Right atrium auricular region (tissue), 2 donors: ENCODE results near the gene ARNT2. TPM values are rescaled to one million over a fixed set of nuclear protein-coding genes. Genes with fewer than 3 reads are reported as not detected.

Experiments used
- DNase-seq: peaks from one replicate; pipeline ENCODE4 v3.0.0-alpha.2; 2019; ENCODE audit warnings: low spot score
- H3K27ac ChIP-seq, 2 donors: fragments of 200-600 bp; sonication (generic); 1 replicate in 1 of 2; 2 replicates in 1 of 2; pipeline ENCODE4 v1.5.1; 2016 to 2019
- H3K27me3 ChIP-seq, 2 donors: fragments of 200-600 bp; sonication (generic); one replicate each; pipeline versions ENCODE4 v1.5.1 to v1.6.0; 2017 to 2019
- H3K36me3 ChIP-seq: fragments of 200-600 bp; sonication (generic); one replicate; pipeline ENCODE4 v1.5.1; 2016
- H3K4me1 ChIP-seq, 2 donors: fragments of 200-600 bp; sonication (generic); one replicate each; pipeline versions ENCODE4 v1.5.1 to v1.6.0; 2017 to 2019
- H3K4me3 ChIP-seq, 2 donors: fragments of 200-600 bp; sonication (generic); 1 replicate in 1 of 2; 2 replicates in 1 of 2; pipeline ENCODE4 v1.5.1; 2017 to 2019; ENCODE audit warnings: mild to moderate bottlenecking in 1 of 2, moderate library complexity in 1 of 2
- H3K9me3 ChIP-seq, 2 donors: fragments of 200-600 bp; sonication (generic); one replicate each; pipeline ENCODE4 v1.5.1; 2019
- total RNA-seq, 2 donors: library from RNA; depleted of rRNA; stranded (reverse); fragments of >200 nt; gene quantifications; one replicate each; pipeline ENCODE4 v1.1.0, GENCODE V29; 2016
- TF ChIP-seq, protein P1 (sequence below), 2 donors: fragments of 200-600 bp; sonication (generic); IDR thresholded peaks; one replicate each; pipeline ENCODE4 v1.5.1; 2019; ENCODE audit warnings: antibody characterized with exemption in 2 of 2

Gene ARNT2
- total RNA-seq, 2 donors from 2014 or later, result 4.8 to 8.4 TPM

DNA sequence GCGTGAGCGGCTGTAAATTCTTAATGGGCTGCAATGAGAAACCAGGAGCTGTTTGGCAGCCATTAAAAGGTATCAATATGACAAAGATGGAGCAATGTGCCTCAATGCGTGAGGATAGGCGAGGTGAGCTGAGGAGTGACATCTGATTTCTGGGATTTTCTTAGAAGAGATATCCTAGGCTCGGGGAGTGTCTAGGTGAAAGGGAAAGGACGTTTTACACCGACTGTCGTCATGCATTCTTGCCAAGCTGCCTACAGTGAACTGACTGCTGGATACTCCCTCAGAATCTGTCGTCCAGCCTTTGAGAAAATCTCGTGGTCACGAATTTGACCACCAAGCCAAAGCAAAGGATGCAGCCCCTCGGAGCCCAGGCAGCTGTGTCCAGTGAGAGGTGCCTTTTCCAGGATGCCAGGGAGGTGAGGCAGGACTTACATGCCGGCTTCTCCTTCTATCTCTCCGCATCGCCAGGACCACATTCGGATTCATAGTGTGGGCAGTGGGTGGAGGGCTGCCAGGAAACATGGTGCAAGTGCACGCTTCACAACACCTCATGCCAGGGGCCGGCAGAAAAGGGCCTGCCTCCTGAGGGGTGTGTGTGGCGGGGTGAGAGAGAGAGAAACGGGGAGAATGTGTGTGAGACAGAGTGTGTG is 210.7 kb downstream of the ARNT2 start:
- Histone ChIP-seq H3K36me3 (no peaks in the 10 kb centered on the region), H3K27me3 (no peaks in the 10 kb centered on the region), H3K4me3 (no peak overlapping the region), H3K9me3 (no peaks in the 10 kb centered on the region), H3K4me1 (peaks cover 2 to 11% of the 10 kb centered on the region in 2 donors), H3K27ac (no peak overlapping the region)
- DNase-seq, result no peak
- TF ChIP-seq, protein P1, sequence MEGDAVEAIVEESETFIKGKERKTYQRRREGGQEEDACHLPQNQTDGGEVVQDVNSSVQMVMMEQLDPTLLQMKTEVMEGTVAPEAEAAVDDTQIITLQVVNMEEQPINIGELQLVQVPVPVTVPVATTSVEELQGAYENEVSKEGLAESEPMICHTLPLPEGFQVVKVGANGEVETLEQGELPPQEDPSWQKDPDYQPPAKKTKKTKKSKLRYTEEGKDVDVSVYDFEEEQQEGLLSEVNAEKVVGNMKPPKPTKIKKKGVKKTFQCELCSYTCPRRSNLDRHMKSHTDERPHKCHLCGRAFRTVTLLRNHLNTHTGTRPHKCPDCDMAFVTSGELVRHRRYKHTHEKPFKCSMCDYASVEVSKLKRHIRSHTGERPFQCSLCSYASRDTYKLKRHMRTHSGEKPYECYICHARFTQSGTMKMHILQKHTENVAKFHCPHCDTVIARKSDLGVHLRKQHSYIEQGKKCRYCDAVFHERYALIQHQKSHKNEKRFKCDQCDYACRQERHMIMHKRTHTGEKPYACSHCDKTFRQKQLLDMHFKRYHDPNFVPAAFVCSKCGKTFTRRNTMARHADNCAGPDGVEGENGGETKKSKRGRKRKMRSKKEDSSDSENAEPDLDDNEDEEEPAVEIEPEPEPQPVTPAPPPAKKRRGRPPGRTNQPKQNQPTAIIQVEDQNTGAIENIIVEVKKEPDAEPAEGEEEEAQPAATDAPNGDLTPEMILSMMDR (IDR thresholded peaks at IDR 0.05), result no peak

DNA sequence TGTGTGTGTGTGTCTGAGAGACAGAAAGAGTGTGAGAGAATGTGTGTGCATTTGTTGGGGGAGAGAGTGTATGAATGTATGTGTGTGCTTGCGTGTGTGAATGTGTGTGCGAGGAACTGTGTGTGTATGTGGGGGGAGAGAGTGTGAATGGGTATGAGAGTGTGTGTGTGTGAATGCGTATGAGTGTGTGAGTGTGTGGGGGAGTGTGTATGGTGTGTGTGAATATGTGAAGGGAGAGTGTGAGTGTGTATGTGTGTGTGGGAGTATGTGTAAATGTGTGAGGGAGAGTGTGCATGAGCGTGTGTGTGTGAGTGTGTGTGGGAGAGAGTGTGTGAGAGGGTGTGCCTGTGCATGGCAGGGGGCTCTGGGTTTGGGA is 211.2 kb downstream of the ARNT2 start:
- DNase-seq, result no peak
- Histone ChIP-seq H3K27me3 (no peaks in the 10 kb centered on the region), H3K9me3 (no peaks in the 10 kb centered on the region), H3K4me3 (no peak overlapping the region), H3K4me1 (peaks cover 2 to 11% of the 10 kb centered on the region in 2 donors), H3K36me3 (no peaks in the 10 kb centered on the region), H3K27ac (no peak overlapping the region)
- TF ChIP-seq, protein P1 (IDR thresholded peaks at IDR 0.05), result no peak

DNA sequence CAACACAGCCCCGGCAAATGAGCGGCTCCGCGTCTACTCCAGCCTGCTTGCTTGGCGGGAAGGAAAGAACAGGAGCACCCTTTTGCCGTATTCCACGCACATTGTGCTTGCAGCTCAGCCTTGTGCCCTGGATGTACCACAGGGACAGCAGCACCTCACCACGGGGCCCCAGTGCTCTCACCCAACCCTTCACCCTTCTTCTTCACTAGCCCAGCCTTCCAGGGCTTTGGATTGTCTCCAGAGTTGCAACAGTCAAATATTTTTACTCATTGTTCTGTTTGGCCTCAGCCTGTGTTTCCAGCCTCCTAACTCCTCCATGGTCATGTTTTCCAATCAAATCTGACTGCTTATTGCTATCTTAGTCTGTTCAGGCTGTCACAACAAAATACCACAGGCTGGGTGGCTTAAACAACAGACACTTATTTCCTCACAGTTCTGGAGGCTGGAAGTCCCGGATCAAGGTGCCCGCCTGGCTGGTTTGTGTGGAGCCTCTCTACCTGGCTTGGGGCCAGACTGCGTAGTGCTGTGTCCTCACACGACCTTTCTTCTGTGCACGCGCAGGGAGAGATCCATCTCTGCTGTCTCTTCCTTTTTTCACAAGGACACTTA is 211.7 kb downstream of the ARNT2 start:
- peaks cover 2 to 11% of the 10 kb centered on the region in 2 donors for H3K4me1 ChIP-seq
- no peaks in the 10 kb centered on the region for H3K27me3 ChIP-seq
- no peak overlapping the region for H3K27ac ChIP-seq
- TF ChIP-seq, protein P1 (IDR thresholded peaks at IDR 0.05), result no peak
- no peaks in the 10 kb centered on the region for H3K36me3 ChIP-seq
- peak; percentile 69 for DNase-seq
- no peaks in the 10 kb centered on the region for H3K9me3 ChIP-seq
- H3K4me3 ChIP-seq, result no peak overlapping the region

GRCh38 chr15:80618685-80619400 is 214.7 kb downstream of the ARNT2 start:
- TF ChIP-seq, protein P1 (IDR thresholded peaks at IDR 0.05), result no peak
- H3K4me1 ChIP-seq, result peaks cover 2 to 11% of the 10 kb centered on the region in 2 donors
- H3K27ac ChIP-seq, result no peak overlapping the region
- H3K9me3 ChIP-seq, result peaks cover 0 to 18% of the 10 kb centered on the region in 2 donors
- H3K27me3 ChIP-seq, result no peaks in the 10 kb centered on the region
- no peaks in the 10 kb centered on the region for H3K36me3 ChIP-seq
- no peak for DNase-seq
- H3K4me3 ChIP-seq, result no peak overlapping the region

- no peak for DNase-seq
- TF ChIP-seq, protein P1 (IDR thresholded peaks at IDR 0.05), result peak in 1 of 2 donors; percentile 47
- H3K27me3 ChIP-seq, result no peaks in the 10 kb centered on the region
- no peak overlapping the region for H3K4me3 ChIP-seq
- no peak overlapping the region for H3K27ac ChIP-seq
- peaks cover 2 to 11% of the 10 kb centered on the region in 2 donors for H3K4me1 ChIP-seq
- H3K9me3 ChIP-seq, result peaks cover 0 to 18% of the 10 kb centered on the region in 2 donors
- H3K36me3 ChIP-seq, result no peaks in the 10 kb centered on the region
Observed at GRCh38 chr15:80619680-80620079, 215.5 kb downstream of the ARNT2 start.
